Activated T-helper 2 cell treated with anti-CD3 and anti-CD28 coated beads, Interferon-gamma antibody, Interleukin-2, Interleukin-4, amounts not matched to agents 10 μg/mL and 5 μg/mL and 100 μg/mL, durations not matched to agents 14 hours and 24 hours and 36 hours (primary cell): ENCODE measurements around the gene NYNRIN. TPM values are rescaled to one million over a fixed set of nuclear protein-coding genes. Genes with fewer than 3 reads are reported as not detected.
A peak's percentile ranks its signal among the peaks of the same experiment; 100 is the strongest.
"Not testable (repeated sequence)": the region's sequence is repeated elsewhere in the genome, so short reads cannot be mapped to it uniquely, and the experiment has no call there.

Source experiments
- DNase-seq: peaks from one replicate; pipeline ENCODE4 v3.0.0; 2021; ENCODE audit warnings: low spot score
- H3K27ac Mint-ChIP-seq: one replicate; pipeline ENCODE4 v1.8.0; 2021; ENCODE audit warnings: mixed read lengths
- H3K27me3 Mint-ChIP-seq: one replicate; pipeline ENCODE4 v1.8.0; 2021; ENCODE audit warnings: low read depth, mixed read lengths
- H3K36me3 Mint-ChIP-seq: one replicate; pipeline ENCODE4 v1.8.0; 2021; ENCODE audit warnings: low read depth, mixed read lengths
- H3K4me1 Mint-ChIP-seq: one replicate; pipeline ENCODE4 v1.8.0; 2021; ENCODE audit warnings: low read depth, mixed read lengths
- H3K4me3 Mint-ChIP-seq: one replicate; pipeline ENCODE4 v1.8.0; 2021; ENCODE audit warnings: low read depth, mild to moderate bottlenecking, moderate library complexity, mixed read lengths
- H3K9me3 Mint-ChIP-seq: one replicate; pipeline ENCODE4 v1.8.0; 2021; ENCODE audit warnings: mixed read lengths
- intact Hi-C: fragments of 100-400 bp; cut with micrococcal nuclease; formaldehyde crosslinking; loops from one replicate; pipeline ENCODE4 v1.15.1; 2023
- total RNA-seq: library from RNA; stranded (reverse); gene quantifications from 2 replicates; pipeline ENCODE4 v1.2.3, GENCODE V29; 2022

Gene NYNRIN
- total RNA-seq: 0.02 and 0.34 TPM in 2 replicates

- Mint-ChIP-seq H3K27ac (no peak within 1 kb of the TSS), H3K27me3 (peaks cover 54% of the 10 kb centered on the region), H3K36me3 (no peaks in the 10 kb centered on the region), H3K9me3 (no peaks in the 10 kb centered on the region), H3K4me3 (peak within 1 kb of the TSS; percentile 28), H3K4me1 (peaks cover 2% of the 10 kb centered on the region)
- intact Hi-C loops: no loop called here
- no peak for DNase-seq
These were observed at the start of gene NYNRIN for GRCh38 chr14:24398653-24399446. Gene NYNRIN, plus strand, starts transcription at chr14:24399003. Its CDS starts 244 bp downstream, at chr14:24399247.

GRCh38 chr14:24349742-24350141 is 49.1 kb upstream of the NYNRIN start:
- Mint-ChIP-seq H3K36me3 (no peaks in the 10 kb centered on the region), H3K27me3 (peaks cover 55% of the 10 kb centered on the region), H3K27ac (no peak overlapping the region), H3K9me3 (no peaks in the 10 kb centered on the region), H3K4me3 (no peak overlapping the region), H3K4me1 (peaks cover 2% of the 10 kb centered on the region)
- intact Hi-C loops: no loop called here
- DNase-seq: no peak

GRCh38 chr14:24351517-24351916 is 47.3 kb upstream of the NYNRIN start:
- Mint-ChIP-seq H3K27ac (no peak overlapping the region), H3K36me3 (no peaks in the 10 kb centered on the region), H3K9me3 (no peaks in the 10 kb centered on the region), H3K4me1 (peaks cover 2% of the 10 kb centered on the region), H3K27me3 (peaks cover 53% of the 10 kb centered on the region), H3K4me3 (no peak overlapping the region)
- intact Hi-C loops: no loop called here
- no peak for DNase-seq

GRCh38 chr14:24353559-24354481 is 45.0 kb upstream of the NYNRIN start:
- intact Hi-C loops: no loop called here
- H3K36me3 Mint-ChIP-seq: no peaks in the 10 kb centered on the region
- no peak overlapping the region for H3K27ac Mint-ChIP-seq
- H3K4me3 Mint-ChIP-seq: no peak overlapping the region
- no peak for DNase-seq
- no peaks in the 10 kb centered on the region for H3K9me3 Mint-ChIP-seq
- H3K27me3 Mint-ChIP-seq: peaks cover 44% of the 10 kb centered on the region
- peaks cover 2% of the 10 kb centered on the region for H3K4me1 Mint-ChIP-seq

- H3K4me3 Mint-ChIP-seq, H3K27ac Mint-ChIP-seq, DNase-seq, H3K36me3 Mint-ChIP-seq, intact Hi-C loops, H3K9me3 Mint-ChIP-seq, H3K4me1 Mint-ChIP-seq: not testable (repeated sequence)
- peaks cover 38% of the 10 kb centered on the region for H3K27me3 Mint-ChIP-seq
These were observed 44.3 kb upstream of the NYNRIN start for GRCh38 chr14:24354482-24354825.

DNA sequence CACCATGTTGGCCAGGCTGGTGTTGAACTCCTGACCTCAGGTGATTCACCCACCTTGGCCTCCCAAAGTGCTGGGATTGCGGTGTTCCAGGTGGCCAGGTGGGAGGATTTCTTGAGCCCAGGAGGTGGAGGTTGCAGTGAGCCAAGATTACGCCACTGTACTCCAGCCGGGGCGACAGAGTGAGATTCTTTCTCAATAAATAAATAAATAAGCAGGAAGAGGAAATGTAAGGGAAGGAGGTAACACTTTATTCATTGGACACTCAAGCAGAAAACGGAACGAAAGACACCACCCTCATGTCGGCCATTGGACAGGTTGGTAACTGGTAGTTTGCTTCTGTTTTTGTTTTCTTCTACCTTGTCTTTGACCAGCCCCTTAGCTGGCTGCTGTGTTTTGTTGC is 43.8 kb upstream of the NYNRIN start:
- no peak for DNase-seq
- no peaks in the 10 kb centered on the region for H3K9me3 Mint-ChIP-seq
- peaks cover 36% of the 10 kb centered on the region for H3K27me3 Mint-ChIP-seq
- H3K4me1 Mint-ChIP-seq: peaks cover 2% of the 10 kb centered on the region
- H3K27ac Mint-ChIP-seq: no peak overlapping the region
- intact Hi-C loops: no loop called here
- H3K36me3 Mint-ChIP-seq: no peaks in the 10 kb centered on the region
- H3K4me3 Mint-ChIP-seq: no peak overlapping the region

DNA sequence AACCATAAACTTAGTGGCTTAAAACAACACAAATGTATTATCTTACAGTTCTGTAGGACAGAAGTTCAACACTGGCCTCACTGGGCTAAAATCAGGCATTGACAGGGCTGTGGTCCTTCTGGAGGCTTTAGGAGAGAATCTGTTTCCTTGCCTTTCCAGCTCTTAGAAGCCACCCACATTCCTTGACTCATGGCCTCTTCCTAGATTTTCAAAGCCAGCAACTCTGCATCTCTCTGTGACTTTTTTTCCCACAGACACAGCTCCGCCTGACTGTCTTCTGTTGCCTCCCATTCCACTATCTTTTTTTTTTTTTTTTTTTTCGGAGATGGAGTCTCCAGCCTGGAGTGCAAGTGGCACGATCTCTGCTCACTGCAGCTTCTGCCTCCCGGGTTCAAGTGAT is 42.6 kb upstream of the NYNRIN start:
- H3K4me3 Mint-ChIP-seq: no peak overlapping the region
- intact Hi-C loops: no loop called here
- no peak overlapping the region for H3K27ac Mint-ChIP-seq
- H3K4me1 Mint-ChIP-seq: peaks cover 2% of the 10 kb centered on the region
- no peaks in the 10 kb centered on the region for H3K36me3 Mint-ChIP-seq
- H3K9me3 Mint-ChIP-seq: no peaks in the 10 kb centered on the region
- H3K27me3 Mint-ChIP-seq: peaks cover 33% of the 10 kb centered on the region
- DNase-seq: no peak

GRCh38 chr14:24360281-24360680 is 38.5 kb upstream of the NYNRIN start:
- intact Hi-C loops: no loop called here
- H3K27ac Mint-ChIP-seq: no peak overlapping the region

GRCh38 chr14:24361326-24361725 is 37.5 kb upstream of the NYNRIN start:
- Mint-ChIP-seq H3K4me1 (peaks cover 5% of the 10 kb centered on the region), H3K27me3 (peaks cover 41% of the 10 kb centered on the region), H3K27ac (no peak overlapping the region), H3K9me3 (no peaks in the 10 kb centered on the region), H3K4me3 (no peak overlapping the region), H3K36me3 (no peaks in the 10 kb centered on the region)
- intact Hi-C loops: no loop called here
- DNase-seq: no peak

More at GRCh38 chr14:24360281-24360680, 38.5 kb upstream of the NYNRIN start:
- Mint-ChIP-seq H3K9me3 (no peaks in the 10 kb centered on the region), H3K36me3 (no peaks in the 10 kb centered on the region), H3K4me1 (no peaks in the 10 kb centered on the region), H3K4me3 (no peak overlapping the region), H3K27me3 (peaks cover 32% of the 10 kb centered on the region)
- no peak for DNase-seq

GRCh38 chr14:24362241-24362960 is 36.4 kb upstream of the NYNRIN start:
- Mint-ChIP-seq H3K4me3 (no peak overlapping the region), H3K36me3 (no peaks in the 10 kb centered on the region), H3K27me3 (peaks cover 48% of the 10 kb centered on the region)

GRCh38 chr14:24363401-24363800 is 35.4 kb upstream of the NYNRIN start:
- peaks cover 56% of the 10 kb centered on the region for H3K27me3 Mint-ChIP-seq
- H3K4me3 Mint-ChIP-seq: no peak overlapping the region
- intact Hi-C loops: no loop called here

More at GRCh38 chr14:24362241-24362960, 36.4 kb upstream of the NYNRIN start:
- DNase-seq: no peak
- intact Hi-C loops: no loop called here
- no peak overlapping the region for H3K27ac Mint-ChIP-seq
- H3K4me1 Mint-ChIP-seq: peaks cover 6% of the 10 kb centered on the region
- no peaks in the 10 kb centered on the region for H3K9me3 Mint-ChIP-seq

DNA sequence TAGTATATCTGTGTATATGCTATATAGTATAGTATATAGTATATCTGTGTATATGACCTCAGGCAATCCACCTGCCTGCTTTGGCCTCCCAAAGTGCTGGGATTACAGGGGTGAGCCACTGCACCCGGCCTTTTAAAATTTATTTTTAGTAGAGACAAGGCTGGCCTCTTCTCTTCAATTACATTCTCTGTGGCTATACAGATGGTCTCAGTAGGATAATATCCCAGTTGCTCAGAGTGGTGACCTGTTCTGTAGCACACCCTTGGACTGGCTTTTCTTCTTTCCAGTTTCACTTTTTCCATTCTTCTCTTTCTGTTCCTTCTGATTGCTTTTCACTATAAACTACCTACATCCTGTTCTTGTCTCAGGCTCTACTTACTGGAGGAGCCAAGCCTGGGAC is 34.0 kb upstream of the NYNRIN start:
- H3K9me3 Mint-ChIP-seq: no peaks in the 10 kb centered on the region
- H3K4me1 Mint-ChIP-seq: peaks cover 11% of the 10 kb centered on the region
- no peak overlapping the region for H3K27ac Mint-ChIP-seq
- peaks cover 62% of the 10 kb centered on the region for H3K27me3 Mint-ChIP-seq
- no peak overlapping the region for H3K4me3 Mint-ChIP-seq
- no peak for DNase-seq
- no peaks in the 10 kb centered on the region for H3K36me3 Mint-ChIP-seq
- intact Hi-C loops: no loop called here

More at GRCh38 chr14:24363401-24363800, 35.4 kb upstream of the NYNRIN start:
- Mint-ChIP-seq H3K9me3 (no peaks in the 10 kb centered on the region), H3K4me1 (peaks cover 11% of the 10 kb centered on the region), H3K36me3 (no peaks in the 10 kb centered on the region), H3K27ac (no peak overlapping the region)
- DNase-seq: no peak
